ENCODE measurements around the gene NRIP1. TPM values are rescaled to one million over a fixed set of nuclear protein-coding genes. Genes with fewer than 3 reads are reported as not detected.
"Not testable (repeated sequence)": the region's sequence is repeated elsewhere in the genome, so short reads cannot be mapped to it uniquely, and the experiment has no call there.

The NRIP1 gene
- total and polyA plus RNA-seq, 11 donors = 2.9 to 32.0 (median 17.6) TPM

DNA sequence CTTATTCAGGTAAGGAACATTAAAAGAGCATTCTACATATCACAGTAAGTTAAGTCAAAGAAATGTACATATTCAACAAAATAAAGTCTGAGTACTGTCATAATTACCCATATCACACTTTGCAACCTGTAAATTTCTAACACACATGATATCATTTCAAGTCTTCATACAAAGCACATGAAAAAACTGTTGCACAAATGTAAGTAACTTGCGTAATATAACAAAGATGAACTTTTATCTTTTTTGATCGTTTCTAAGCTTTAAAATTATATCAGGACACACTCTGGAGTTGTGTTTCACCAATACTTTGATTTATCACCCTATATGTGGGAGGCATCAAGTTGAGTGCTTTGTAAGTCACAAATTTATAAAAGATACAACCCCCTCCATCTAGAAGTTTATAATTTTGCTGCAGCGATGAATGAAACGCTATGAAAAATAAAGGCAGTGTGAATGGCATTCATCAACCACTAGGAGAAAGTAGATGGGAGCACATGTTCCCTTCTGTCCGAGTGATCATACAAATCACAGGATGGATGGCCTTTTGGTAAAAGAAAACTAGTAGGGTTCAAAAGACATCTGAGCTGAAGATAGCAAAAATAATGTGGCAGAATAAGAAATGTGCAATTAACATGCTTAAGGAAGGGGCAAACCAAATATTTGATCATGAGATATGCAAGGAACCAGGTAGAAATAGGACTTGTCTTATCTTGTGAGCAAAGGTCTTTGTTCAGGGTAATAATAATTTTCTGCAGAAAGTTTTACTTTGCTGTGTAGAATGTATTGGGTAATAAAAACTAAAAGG, 27.5 kb downstream of the NRIP1 start:
- DNase-seq (no peak), ATAC-seq (no peak)
- H3K36me3 ChIP-seq = peaks cover 0 to 15% (median 1%) of the 10 kb centered on the region in 9 donors
- peaks cover 0 to 35% (median 12%) of the 10 kb centered on the region in 12 donors for H3K4me1 ChIP-seq
- peaks cover 0 to under 1% (median 0%) of the 10 kb centered on the region in 12 donors for H3K9me3 ChIP-seq
- WGBS, 4 donors = 90 to 95% (median 93%) methylated on average over 5 of the region's 5 CpGs
- H3K27ac ChIP-seq = no peak overlapping the region
- no peak overlapping the region for H3K4me3 ChIP-seq
- intact Hi-C loops (cut with DNase I) = no loop called here
- TF ChIP-seq POLR2A (IDR thresholded peaks at IDR 0.05) = no peak
- TF ChIP-seq, protein P1, sequence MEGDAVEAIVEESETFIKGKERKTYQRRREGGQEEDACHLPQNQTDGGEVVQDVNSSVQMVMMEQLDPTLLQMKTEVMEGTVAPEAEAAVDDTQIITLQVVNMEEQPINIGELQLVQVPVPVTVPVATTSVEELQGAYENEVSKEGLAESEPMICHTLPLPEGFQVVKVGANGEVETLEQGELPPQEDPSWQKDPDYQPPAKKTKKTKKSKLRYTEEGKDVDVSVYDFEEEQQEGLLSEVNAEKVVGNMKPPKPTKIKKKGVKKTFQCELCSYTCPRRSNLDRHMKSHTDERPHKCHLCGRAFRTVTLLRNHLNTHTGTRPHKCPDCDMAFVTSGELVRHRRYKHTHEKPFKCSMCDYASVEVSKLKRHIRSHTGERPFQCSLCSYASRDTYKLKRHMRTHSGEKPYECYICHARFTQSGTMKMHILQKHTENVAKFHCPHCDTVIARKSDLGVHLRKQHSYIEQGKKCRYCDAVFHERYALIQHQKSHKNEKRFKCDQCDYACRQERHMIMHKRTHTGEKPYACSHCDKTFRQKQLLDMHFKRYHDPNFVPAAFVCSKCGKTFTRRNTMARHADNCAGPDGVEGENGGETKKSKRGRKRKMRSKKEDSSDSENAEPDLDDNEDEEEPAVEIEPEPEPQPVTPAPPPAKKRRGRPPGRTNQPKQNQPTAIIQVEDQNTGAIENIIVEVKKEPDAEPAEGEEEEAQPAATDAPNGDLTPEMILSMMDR (IDR thresholded peaks at IDR 0.05) = no peak
- no peaks in the 10 kb centered on the region for H3K27me3 ChIP-seq

DNA sequence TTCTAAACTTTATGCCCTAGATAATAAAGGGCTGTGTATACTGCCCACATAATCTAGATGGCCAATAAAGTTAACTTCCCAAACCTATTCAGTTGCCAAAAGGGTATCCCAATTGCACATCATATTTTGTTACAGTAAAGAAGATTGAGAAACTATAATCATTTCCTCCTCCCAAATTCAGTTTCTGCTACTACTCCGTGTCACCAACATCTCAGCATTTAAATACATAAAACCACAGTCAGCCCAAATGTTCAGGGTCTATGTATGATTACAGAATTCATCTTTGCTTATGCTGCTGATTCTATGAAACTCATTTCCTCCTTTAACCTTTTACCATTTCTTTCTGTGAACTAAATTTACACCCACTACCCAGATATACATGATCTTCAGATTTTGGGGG, 28.6 kb downstream of the NRIP1 start:
- H3K4me3 ChIP-seq = no peak overlapping the region
- DNase-seq (no peak), ATAC-seq (no peak)
- H3K4me1 ChIP-seq = peaks cover 0 to 35% (median 12%) of the 10 kb centered on the region in 12 donors
- H3K9me3 ChIP-seq = no peaks in the 10 kb centered on the region
- H3K27me3 ChIP-seq = no peaks in the 10 kb centered on the region
- H3K27ac ChIP-seq = no peak overlapping the region
- H3K36me3 ChIP-seq = peaks cover 0 to 12% (median 0%) of the 10 kb centered on the region in 9 donors
- intact Hi-C loops (cut with DNase I) = no loop called here
- 66 to 79% (median 77%) methylated on average over 1 of the region's 1 CpG for WGBS, 4 donors
- TF ChIP-seq POLR2A (IDR thresholded peaks at IDR 0.05) = no peak
- TF ChIP-seq, protein P1 (IDR thresholded peaks at IDR 0.05) = no peak

DNA sequence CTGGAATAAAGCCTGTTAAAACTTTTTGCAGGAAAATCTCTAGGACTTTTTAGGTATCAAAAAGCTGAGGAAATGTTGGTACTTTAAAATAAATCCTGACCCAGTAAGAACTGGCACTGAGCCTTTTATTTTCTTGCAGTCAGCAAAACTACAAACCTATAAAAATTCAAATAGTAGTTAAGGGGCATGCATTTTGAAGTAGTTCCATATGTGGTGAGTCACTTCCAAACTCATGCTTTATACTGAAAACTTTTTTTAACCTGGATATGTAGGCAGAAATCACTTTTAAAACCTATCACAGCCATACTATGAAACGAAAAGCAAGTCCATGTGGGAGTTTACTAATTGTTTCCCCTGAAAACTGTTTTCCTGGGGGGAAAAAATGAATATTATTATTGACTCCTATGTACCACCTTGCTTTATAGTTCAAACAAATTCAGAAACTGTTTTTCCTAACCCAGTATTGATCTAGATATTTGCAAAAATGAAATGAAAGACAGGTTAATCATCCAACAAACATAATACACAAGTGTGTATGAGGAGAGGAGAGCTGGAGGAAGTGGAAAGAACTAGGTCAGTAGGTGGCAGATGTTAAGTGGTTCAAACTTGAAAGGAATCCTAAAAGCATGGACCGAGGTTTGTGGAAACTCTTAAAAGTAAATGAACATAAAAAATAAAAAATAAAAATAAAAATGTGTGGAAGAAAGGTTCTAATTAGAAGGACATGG, 30.5 kb downstream of the NRIP1 start:
- Histone ChIP-seq H3K4me1 (peaks cover 0 to 35% (median 12%) of the 10 kb centered on the region in 12 donors), H3K4me3 (no peak overlapping the region), H3K27ac (no peak overlapping the region), H3K36me3 (peaks cover 0 to 9% (median 0%) of the 10 kb centered on the region in 9 donors), H3K9me3 (no peaks in the 10 kb centered on the region), H3K27me3 (no peaks in the 10 kb centered on the region)
- TF ChIP-seq, protein P1 (IDR thresholded peaks at IDR 0.05) = peak in 1 of 12 donors; percentile 15
- TF ChIP-seq POLR2A (IDR thresholded peaks at IDR 0.05) = no peak
- intact Hi-C loops (cut with DNase I) = no loop called here
- ATAC-seq = peak in 2 of 4 donors; percentile 41 to 50
- WGBS, 4 donors = 18 to 40% (median 22%) methylated on average over 2 of the region's 2 CpGs
- no peak for DNase-seq

DNA sequence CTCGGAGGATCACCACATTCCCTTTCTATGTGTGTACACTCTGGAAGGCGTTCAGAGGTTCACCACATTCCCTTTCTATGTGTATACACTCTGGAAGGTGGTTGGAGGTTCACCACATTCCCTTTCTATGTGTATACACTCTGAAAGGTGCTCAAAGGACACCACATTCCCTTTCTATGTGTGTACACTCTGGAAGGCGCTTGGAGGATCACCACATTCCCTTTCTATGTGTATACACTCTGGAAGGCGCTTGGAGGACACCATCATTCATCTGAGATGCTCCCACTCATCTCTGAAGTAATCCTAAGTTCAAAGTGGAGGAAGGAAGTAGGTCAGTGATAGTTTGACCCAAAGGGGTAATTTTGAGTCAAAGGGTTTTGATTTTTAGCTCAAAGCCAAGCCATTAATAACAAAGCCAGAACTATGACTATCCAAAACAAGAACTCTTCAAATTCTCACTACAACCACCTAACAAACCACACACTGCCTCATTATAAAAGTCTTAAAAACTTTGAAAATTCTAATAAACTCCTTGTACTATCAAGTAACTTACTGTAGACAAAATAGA, 32.9 kb downstream of the NRIP1 start:
- H3K4me1 ChIP-seq = peaks cover 0 to 44% (median 12%) of the 10 kb centered on the region in 12 donors
- H3K4me3 ChIP-seq = no peak overlapping the region
- no peaks in the 10 kb centered on the region for H3K27me3 ChIP-seq
- no peaks in the 10 kb centered on the region for H3K36me3 ChIP-seq
- 90 to 100% (median 96%) methylated on average over 2 to 4 of the region's 4 CpGs for WGBS, 4 donors
- intact Hi-C loops (cut with DNase I) = no loop called here
- TF ChIP-seq, protein P1 (IDR thresholded peaks at IDR 0.05) = no peak
- no peak for TF ChIP-seq POLR2A (IDR thresholded peaks at IDR 0.05)
- no peaks in the 10 kb centered on the region for H3K9me3 ChIP-seq
- DNase-seq (no peak), ATAC-seq (no peak)
- H3K27ac ChIP-seq = no peak overlapping the region

DNA sequence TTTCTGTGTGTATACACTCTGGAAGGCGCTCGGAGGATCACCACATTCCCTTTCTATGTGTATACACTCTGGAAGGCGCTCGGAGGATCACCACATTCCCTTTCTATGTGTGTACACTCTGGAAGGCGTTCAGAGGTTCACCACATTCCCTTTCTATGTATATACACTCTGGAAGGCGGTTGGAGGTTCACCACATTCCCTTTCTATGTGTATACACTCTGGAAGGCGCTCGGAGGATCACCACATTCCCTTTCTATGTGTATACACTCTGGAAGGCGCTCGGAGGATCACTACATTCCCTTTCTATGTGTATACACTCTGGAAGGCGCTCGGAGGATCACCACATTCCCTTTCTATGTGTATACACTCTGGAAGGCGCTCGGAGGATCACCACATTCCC, 33.4 kb downstream of the NRIP1 start:
- 88 to 93% (median 90%) methylated on average over 11 to 13 of the region's 14 CpGs for WGBS, 4 donors
- H3K4me3 ChIP-seq; H3K36me3 ChIP-seq; intact Hi-C loops (cut with DNase I); H3K27me3 ChIP-seq; DNase-seq; H3K27ac ChIP-seq; H3K9me3 ChIP-seq; ATAC-seq: not testable (repeated sequence)
- H3K4me1 ChIP-seq = peaks cover 0 to 39% (median 12%) of the 10 kb centered on the region in 12 donors

DNA sequence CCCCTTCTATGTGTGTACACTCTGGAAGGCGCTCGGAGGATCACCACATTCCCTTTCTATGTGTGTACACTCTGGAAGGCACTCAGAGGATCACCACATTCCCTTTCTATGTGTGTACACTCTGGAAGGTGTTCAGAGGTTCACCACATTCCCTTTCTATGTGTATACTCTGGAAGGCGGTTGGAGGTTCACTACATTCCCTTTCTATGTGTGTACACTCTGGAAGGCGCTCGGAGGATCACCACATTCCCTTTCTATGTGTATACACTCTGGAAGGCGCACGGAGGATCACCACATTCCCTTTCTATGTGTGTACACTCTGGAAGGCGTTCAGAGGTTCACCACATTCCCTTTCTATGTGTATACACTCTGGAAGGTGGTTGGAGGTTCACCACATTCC, 33.9 kb downstream of the NRIP1 start:
- H3K9me3 ChIP-seq; H3K27me3 ChIP-seq; intact Hi-C loops (cut with DNase I); H3K4me3 ChIP-seq; ATAC-seq; H3K36me3 ChIP-seq; DNase-seq; H3K27ac ChIP-seq: not testable (repeated sequence)
- peaks cover 0 to 34% (median 12%) of the 10 kb centered on the region in 12 donors for H3K4me1 ChIP-seq
- 91 to 99% (median 96%) methylated on average over 5 to 8 of the region's 8 CpGs for WGBS, 4 donors
